NK-92 (cell line): ENCODE data around the gene ZDHHC3.
"Not testable (repeated sequence)": the region's sequence is repeated elsewhere in the genome, so short reads cannot be mapped to it uniquely, and the experiment has no call there.

Experiments used
- DNase-seq: peaks from one replicate; lab custom pipeline; 2025; ENCODE audit not compliant: unreplicated experiment; lab: John Stamatoyannopoulos, UW

ZDHHC3 gene

DNA sequence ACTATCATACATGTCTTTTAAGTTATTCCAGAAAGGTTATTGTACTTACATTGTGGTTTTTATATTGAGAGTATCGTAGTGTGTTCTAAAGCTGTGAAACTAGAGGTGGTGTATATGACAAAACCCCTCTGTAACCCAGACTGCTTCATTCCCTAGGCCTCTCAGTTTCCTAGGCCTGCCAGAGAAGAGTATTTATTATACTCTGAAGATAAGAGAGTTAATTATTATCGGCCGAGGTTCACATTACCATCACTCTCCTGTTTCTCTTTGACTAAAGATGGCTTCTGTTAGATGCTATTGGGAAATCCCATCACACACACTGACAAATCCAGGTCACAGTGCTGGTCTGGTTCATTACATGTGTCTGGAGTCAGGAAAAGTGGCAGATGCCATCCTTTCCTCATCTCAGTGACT is 20.6 kb upstream of the ZDHHC3 start:
- DNase-seq, result no peak

DNA sequence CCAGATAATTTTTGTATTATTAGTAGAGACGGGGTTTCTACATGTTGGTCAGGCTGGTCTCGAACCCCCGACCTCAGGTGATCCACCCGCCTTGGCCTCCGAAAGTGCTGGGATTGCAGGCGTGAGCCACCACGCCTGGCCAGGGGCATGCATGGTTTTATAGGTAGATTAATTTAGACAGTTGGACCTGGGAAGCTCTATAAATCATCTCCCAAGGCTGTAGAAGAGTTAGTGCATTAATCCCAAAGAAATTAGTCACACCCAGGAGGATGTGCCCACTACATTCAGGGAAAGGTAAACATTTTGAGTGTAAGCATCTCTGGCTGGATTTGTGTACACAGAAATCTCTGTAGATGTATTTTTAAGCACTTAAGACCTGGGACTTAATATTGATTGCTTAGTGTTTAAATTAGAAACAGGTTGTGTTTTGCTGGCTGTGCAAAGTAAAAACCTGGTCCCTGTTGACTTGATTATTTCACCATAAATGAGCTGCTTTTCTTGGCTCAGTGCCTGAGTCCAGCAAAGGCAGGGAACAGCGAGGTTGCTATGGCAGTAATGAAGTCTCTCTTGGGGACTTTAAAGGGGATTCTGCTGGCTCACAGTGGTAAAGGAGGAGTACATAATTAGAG is 19.3 kb upstream of the ZDHHC3 start:
- DNase-seq, result no peak

DNA sequence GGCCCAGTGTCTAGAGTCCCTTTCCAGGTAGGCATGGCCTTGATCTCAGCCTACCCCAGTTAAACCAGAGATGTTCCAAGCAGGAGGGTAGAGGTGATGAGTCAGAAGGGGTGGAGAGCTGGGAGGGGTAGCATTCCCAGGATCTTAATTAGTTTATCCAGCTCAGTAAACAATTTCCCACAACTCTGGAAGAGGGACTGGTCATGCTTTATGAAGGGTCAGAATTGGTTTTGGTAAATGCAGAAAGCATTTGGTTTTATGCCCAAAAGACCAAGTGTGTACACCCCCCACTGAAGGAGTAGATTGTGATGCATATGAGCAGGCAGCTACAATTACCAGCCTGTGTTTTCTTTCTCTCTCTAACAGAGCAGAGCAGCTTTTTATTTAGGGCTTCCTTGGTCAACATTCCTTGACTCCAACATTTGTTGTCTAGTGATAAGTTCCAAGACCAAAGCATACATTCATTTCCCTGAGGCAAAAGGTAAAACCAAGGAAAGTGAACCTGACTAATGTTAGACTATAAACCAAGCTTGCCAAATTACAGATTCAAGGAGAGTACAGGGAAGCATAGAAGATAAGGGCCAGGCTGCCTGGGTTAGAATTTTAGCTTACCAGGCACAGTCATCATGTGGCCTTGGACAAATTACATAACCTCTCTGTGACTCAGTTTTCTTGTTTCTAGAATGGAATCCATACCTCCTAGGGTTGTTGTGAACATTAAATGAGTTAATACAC is 17.7 kb upstream of the ZDHHC3 start:
- DNase-seq, result no peak

GRCh38 chr3:44992555-44993470 is 16.8 kb upstream of the ZDHHC3 start:
- no peak for DNase-seq

DNA sequence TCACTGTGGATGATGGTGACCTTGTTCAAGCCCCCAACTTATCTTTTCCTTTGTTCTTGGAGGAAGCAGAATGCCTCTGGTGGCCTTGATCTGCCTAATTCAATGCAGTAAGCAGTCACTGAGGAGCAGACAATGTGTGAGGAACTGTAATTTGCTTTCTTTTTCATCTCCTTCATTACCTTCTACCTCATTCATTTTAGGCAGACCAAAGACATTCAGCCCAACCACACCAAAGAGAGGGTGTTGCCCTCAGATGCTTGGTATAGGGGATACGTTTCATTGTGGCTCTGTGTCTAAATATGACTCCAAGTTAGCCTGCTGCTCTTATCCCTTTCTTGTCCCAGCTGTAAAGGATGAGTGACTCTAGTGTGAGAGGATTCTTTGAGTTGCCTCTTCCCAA is 15.4 kb upstream of the ZDHHC3 start:
- DNase-seq, result no peak

GRCh38 chr3:44989636-44990373 is 13.8 kb upstream of the ZDHHC3 start:
- DNase-seq, result no peak

DNA sequence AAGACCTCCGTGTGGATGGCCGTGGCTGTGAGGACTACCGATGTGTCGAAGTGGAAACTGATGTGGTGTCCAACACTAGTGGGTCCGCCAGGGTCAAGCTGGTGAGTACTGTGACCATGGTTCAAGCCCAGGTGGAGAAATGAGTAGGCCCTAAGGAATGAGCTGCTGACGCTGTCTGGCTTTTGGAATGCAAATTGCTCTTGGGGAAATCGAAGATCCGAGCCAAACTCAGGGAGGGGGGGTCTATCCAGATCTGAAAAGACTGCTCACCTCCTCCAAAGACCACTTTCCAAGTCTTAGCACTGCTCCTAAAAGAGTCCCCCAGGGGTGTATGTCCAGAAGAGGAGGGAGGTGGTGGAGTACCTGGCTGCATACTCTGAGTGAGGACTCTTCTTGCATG is 13.2 kb upstream of the ZDHHC3 start:
- DNase-seq, result no peak

DNA sequence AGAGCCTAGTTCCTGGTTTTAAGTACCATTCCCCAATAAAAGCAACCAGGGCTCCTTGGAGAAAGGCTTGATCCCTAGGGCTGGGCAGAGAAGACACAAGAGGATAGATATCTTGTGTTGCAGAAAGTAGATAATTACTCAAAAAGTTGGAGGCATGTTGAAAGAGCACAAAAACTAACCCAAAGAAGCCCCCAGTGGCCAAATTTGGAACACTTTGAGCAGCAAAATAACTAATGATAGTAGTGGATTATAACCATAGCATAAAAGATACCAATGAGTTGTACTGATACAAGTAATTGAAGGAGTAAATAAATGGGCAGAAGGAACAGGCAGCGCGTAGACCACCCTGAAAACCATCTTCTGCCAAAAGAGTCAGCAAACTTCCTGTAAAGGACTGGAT is 12.1 kb upstream of the ZDHHC3 start:
- no peak for DNase-seq

- no peak for DNase-seq
Observed at GRCh38 chr3:44987332-44987731, 11.4 kb upstream of the ZDHHC3 start.

GRCh38 chr3:44986330-44986729 is 10.4 kb upstream of the ZDHHC3 start:
- DNase-seq, result not testable (repeated sequence)

DNA sequence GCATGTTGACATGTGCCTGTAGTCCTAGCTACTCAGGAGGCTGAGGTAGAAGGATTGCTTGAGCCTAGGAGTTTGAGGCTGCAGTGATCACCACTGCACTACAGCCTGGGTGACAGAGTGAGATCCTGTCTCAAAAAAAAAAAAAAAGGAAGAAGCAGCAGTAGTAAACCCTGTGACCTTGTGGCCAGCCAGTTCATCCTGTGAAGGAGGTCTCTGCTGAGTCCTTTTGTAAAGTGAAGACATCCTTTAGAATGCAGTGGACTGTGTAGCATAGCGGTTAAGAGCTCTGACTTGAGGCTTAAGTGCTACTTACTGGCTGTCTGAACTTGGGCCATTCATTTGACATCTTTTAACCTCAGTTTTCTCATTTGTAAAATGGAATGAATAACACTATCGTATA is 8.4 kb upstream of the ZDHHC3 start:
- no peak for DNase-seq

DNA sequence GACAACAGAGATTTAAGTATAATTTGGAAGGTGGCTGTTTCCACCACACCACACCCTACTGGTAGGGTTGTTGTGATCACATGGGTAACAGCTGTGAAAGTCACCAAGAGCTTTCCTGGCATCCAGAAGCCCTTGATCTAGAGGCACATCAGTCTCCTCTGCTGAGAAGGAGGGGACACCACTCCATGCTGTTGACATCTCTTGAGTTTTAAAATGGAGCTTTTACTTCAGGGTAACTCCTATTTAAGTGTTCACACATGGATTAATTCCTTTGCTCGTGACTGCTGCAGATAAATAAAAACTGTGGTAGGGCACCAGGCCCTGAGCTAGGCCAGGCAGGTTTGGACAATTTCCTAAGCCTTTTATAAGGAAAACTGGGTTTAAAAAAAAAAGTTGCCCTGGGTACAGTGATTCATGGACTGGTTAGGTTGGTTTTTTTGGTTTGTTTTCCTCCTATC is 7.5 kb upstream of the ZDHHC3 start:
- no peak for DNase-seq

DNA sequence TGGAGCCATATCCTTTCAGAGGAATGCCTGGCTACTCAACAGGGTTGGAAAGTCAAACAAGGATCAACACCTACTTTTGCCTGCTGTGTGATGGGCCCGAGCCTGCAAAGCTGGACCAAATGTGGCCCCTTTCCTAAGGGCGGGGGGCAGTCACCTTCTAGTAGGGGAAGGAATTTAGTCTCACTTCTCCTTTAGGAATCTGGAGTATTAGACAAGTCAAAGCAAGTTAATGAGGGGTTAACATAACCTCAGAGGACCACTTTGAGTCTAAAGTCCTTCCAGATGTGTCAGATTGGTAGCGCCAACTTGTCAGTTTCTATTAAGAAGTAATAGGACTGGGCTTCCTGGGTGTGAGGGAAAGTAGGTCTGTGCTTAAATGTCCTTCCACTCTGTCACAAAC is 6.8 kb upstream of the ZDHHC3 start:
- DNase-seq, result no peak

- no peak for DNase-seq
Observed at GRCh38 chr3:44981751-44982150, 5.8 kb upstream of the ZDHHC3 start.

GRCh38 chr3:44981220-44981619 is 5.2 kb upstream of the ZDHHC3 start:
- no peak for DNase-seq

- no peak for DNase-seq
Observed at GRCh38 chr3:44974416-44974815, 1.6 kb downstream of the ZDHHC3 start.

GRCh38 chr3:44970926-44971490 is 5.0 kb downstream of the ZDHHC3 start:
- DNase-seq, result no peak

- no peak for DNase-seq
Observed at GRCh38 chr3:44969828-44970179, 6.2 kb downstream of the ZDHHC3 start.

- DNase-seq, result no peak
Observed at GRCh38 chr3:44969154-44969827, 6.7 kb downstream of the ZDHHC3 start.

DNA sequence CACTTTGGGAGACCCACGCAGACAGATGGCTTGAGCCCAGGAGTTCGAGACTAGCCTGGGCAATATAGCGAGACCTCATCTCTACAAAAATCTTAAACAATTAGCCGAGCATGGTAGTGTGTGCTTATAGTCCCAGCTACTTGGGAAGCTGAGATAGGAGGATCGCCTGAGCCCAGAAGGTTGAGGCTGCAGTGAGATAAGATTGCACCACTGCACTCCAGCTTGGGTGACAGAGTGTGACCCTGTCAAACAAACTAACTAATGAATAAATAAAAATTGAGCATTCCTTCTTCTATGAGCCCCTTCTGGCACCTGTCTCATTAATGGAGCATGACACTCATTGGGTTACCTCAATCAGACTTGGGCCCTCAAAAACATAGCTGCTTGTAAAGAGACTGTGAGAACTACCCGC is 7.5 kb downstream of the ZDHHC3 start:
- no peak for DNase-seq
